Peyer's patch (tissue), 4 donors: ENCODE measurements around the gene PXMP4. TPM values are rescaled to one million over a fixed set of nuclear protein-coding genes. Genes with fewer than 3 reads are reported as not detected.

Source experiments
- DNase-seq, 3 donors: peaks; one replicate each; pipeline ENCODE4 v3.0.0-alpha.2; 2017 to 2019
- H3K27ac ChIP-seq, 4 donors: fragments of 200-600 bp; sonication (generic); one replicate each; pipeline ENCODE4 v1.5.1; 2016 to 2019
- H3K27me3 ChIP-seq, 2 donors: fragments of 200-600 bp; sonication (generic); one replicate each; pipeline ENCODE4 v1.5.1; 2019
- H3K36me3 ChIP-seq, 3 donors: fragments of 200-600 bp; sonication (generic); one replicate each; pipeline ENCODE4 v1.5.1; 2016 to 2019
- H3K4me1 ChIP-seq, 4 donors: fragments of 200-600 bp; sonication (generic); one replicate each; pipeline ENCODE4 v1.5.1; 2016 to 2019
- H3K4me3 ChIP-seq, 4 donors: fragments of 200-600 bp; sonication (generic); 1 replicate in 3 of 4; 2 replicates in 1 of 4; pipeline ENCODE4 v1.5.1; 2016 to 2019; ENCODE audit warnings: mild to moderate bottlenecking in 1 of 4
- H3K9me3 ChIP-seq, 4 donors: fragments of 200-600 bp; sonication (generic); one replicate each; pipeline ENCODE4 v1.5.1; 2016 to 2019; ENCODE audit warnings: mild to moderate bottlenecking in 1 of 4
- CTCF ChIP-seq, 6 experiments: fragments of 450-650 bp in 4 of 6; fragments of 200-600 bp in 2 of 6; sonication (generic) in 1 of 6; IDR thresholded peaks; one replicate each; pipeline ENCODE4 v1.5.1; 2017 to 2019; ENCODE audit warnings: antibody characterized with exemption in 6 of 6, mild to moderate bottlenecking in 3 of 6, moderate library complexity in 1 of 6
- POLR2A ChIP-seq, 2 donors: fragments of 450-650 bp; IDR thresholded peaks; one replicate each; pipeline ENCODE4 v1.5.1; 2017; ENCODE audit warnings: antibody characterized with exemption in 2 of 2, mild to moderate bottlenecking in 2 of 2, moderate library complexity in 2 of 2
- total RNA-seq, 4 donors: library from RNA; depleted of rRNA; stranded (reverse); fragments of >200 nt; gene quantifications; one replicate each; pipeline ENCODE4 v1.1.0, GENCODE V29; 2016

The PXMP4 gene
- total RNA-seq, 4 donors from 2014 or later = 0.83 to 15.3 (median 8.1) TPM

GRCh38 chr20:33668466-33669155 is 51.5 kb downstream of the PXMP4 start:
- no peak for DNase-seq
- Histone ChIP-seq H3K27ac (peak overlapping the region in 2 of 4 donors; percentile 94 to 95), H3K4me1 (peaks cover 0 to 48% (median 12%) of the 10 kb centered on the region in 4 donors), H3K27me3 (no peaks in the 10 kb centered on the region), H3K4me3 (peak overlapping the region in 1 of 4 donors; percentile 75), H3K9me3 (no peaks in the 10 kb centered on the region), H3K36me3 (peaks cover 0 to 12% (median 0%) of the 10 kb centered on the region in 3 donors)
- TF ChIP-seq CTCF (IDR thresholded peaks at IDR 0.05) (no peak), POLR2A (IDR thresholded peaks at IDR 0.05) (no peak)

GRCh38 chr20:33667676-33668465 is 52.2 kb downstream of the PXMP4 start:
- TF ChIP-seq POLR2A (IDR thresholded peaks at IDR 0.05) = no peak
- peak; percentile 87 to 99 (median 94) for TF ChIP-seq CTCF (IDR thresholded peaks at IDR 0.05)
- Histone ChIP-seq H3K36me3 (peaks cover 0 to 12% (median 0%) of the 10 kb centered on the region in 3 donors), H3K27ac (peak overlapping the region; percentile 84 to 95 (median 93)), H3K9me3 (no peaks in the 10 kb centered on the region), H3K4me3 (peak overlapping the region; percentile 63 to 75 (median 66)), H3K4me1 (peaks cover 0 to 45% (median 10%) of the 10 kb centered on the region in 4 donors), H3K27me3 (no peaks in the 10 kb centered on the region)
- peak; percentile 76 to 90 (median 89) for DNase-seq

GRCh38 chr20:33667245-33667675 is 52.9 kb downstream of the PXMP4 start:
- Histone ChIP-seq H3K4me3 (peak overlapping the region; percentile 63 to 75 (median 66)), H3K27ac (peak overlapping the region; percentile 84 to 95 (median 93)), H3K27me3 (no peaks in the 10 kb centered on the region), H3K4me1 (peaks cover 0 to 44% (median 10%) of the 10 kb centered on the region in 4 donors), H3K9me3 (no peaks in the 10 kb centered on the region), H3K36me3 (peaks cover 0 to 12% (median 0%) of the 10 kb centered on the region in 3 donors)
- DNase-seq = peak in 2 of 3 donors; percentile 81 to 84
- TF ChIP-seq CTCF (IDR thresholded peaks at IDR 0.05) (no peak), POLR2A (IDR thresholded peaks at IDR 0.05) (no peak)

GRCh38 chr20:33666293-33667244 is 53.5 kb downstream of the PXMP4 start, which contains the start of gene ACTL10:
TSS of gene ACTL10 (plus strand) at chr20:33666943. CDS start at chr20:33667498, 555 bp downstream.
- H3K36me3 ChIP-seq = peaks cover 0 to 12% (median 0%) of the 10 kb centered on the region in 3 donors
- no peaks in the 10 kb centered on the region for H3K9me3 ChIP-seq
- H3K4me3 ChIP-seq = peak within 1 kb of the TSS; percentile 63 to 75 (median 66)
- H3K4me1 ChIP-seq = peaks cover 0 to 40% (median 10%) of the 10 kb centered on the region in 4 donors
- TF ChIP-seq POLR2A (IDR thresholded peaks at IDR 0.05) (peak; percentile 87 to 96), CTCF (IDR thresholded peaks at IDR 0.05) (peak in 3 of 6 experiments; percentile 32 to 51 (median 48))
- DNase-seq = peak; percentile 97 to 99 (median 98)
- no peaks in the 10 kb centered on the region for H3K27me3 ChIP-seq
- H3K27ac ChIP-seq = peak within 1 kb of the TSS; percentile 84 to 95 (median 93)
